HepG2 (cell line): Measurements from ENCODE around the gene GSTM1.

Experiments
- ARNT2 ChIP-seq: sonication (generic); formaldehyde crosslinking; IDR thresholded peaks from 2 replicates; pipeline ENCODE4 v1.8.0; 2022; ENCODE audit warnings: mild to moderate bottlenecking, low read depth, missing genetic modification reagents, moderate library complexity
- ATF2 ChIP-seq: sonication (generic); formaldehyde crosslinking; IDR thresholded peaks from 2 replicates; pipeline ENCODE4 v1.4.0; 2020; ENCODE audit warnings: missing genetic modification reagents
- CTCF ChIP-seq: sonication (generic); formaldehyde crosslinking; IDR thresholded peaks from 2 replicates; pipeline ENCODE4 v1.5.0; 2020; ENCODE audit warnings: mild to moderate bottlenecking, missing genetic modification reagents, moderate library complexity
- GRHL1 ChIP-seq: sonication (generic); formaldehyde crosslinking; conservative IDR thresholded peaks from 2 replicates; pipeline ENCODE4 v1.8.0; 2022; ENCODE audit warnings: missing genetic modification reagents
- HNF4G ChIP-seq, 2 experiments: sonication (generic) in 1 of 2; formaldehyde crosslinking in 1 of 2; IDR thresholded peaks; 2 replicates each; pipeline versions ENCODE4 v1.4.0 to v1.6.1; 2011 to 2020; ENCODE audit warnings: borderline replicate concordance in 2 of 2, low read depth in 2 of 2, mild to moderate bottlenecking in 2 of 2, low read length in 1 of 2, missing genetic modification reagents in 1 of 2, moderate library complexity in 1 of 2
- MAFG ChIP-seq: sonication (generic); formaldehyde crosslinking; IDR thresholded peaks from 2 replicates; pipeline ENCODE4 v1.5.1; 2020; ENCODE audit warnings: mild to moderate bottlenecking, missing genetic modification reagents
- MXI1 ChIP-seq: IDR thresholded peaks from 3 replicates; pipeline ENCODE4 v1.6.1; 2012; ENCODE audit warnings: low read depth, low read length, inconsistent platforms, borderline replicate concordance
- NRL ChIP-seq: sonication (generic); formaldehyde crosslinking; IDR thresholded peaks from 2 replicates; pipeline ENCODE4 v1.5.0; 2020; ENCODE audit warnings: missing genetic modification reagents, mild to moderate bottlenecking, moderate library complexity, borderline replicate concordance
- PRPF4 ChIP-seq: fragments of 200-400 bp; formaldehyde crosslinking; IDR thresholded peaks from 2 replicates; pipeline ENCODE4 v1.6.1; 2016; ENCODE audit warnings: low read length, low read depth; ENCODE audit not compliant: poor library complexity, severe bottlenecking
- ZEB1 ChIP-seq: IDR thresholded peaks from 2 replicates; pipeline ENCODE4 v1.6.1; 2012; ENCODE audit warnings: mild to moderate bottlenecking, low read depth, inconsistent platforms; ENCODE audit not compliant: insufficient replicate concordance
- ZNF354B ChIP-seq: sonication (generic); formaldehyde crosslinking; IDR thresholded peaks from 2 replicates; pipeline ENCODE4 v1.8.0; 2022; ENCODE audit warnings: mild to moderate bottlenecking, missing genetic modification reagents
- ZNF644 ChIP-seq: IDR thresholded peaks from 2 replicates; pipeline ENCODE4 v1.6.1; 2016; ENCODE audit warnings: low read depth
- ZNF792 ChIP-seq: IDR thresholded peaks from 2 replicates; pipeline ENCODE4 v1.6.1; 2016
- ZZZ3 ChIP-seq: sonication (generic); formaldehyde crosslinking; IDR thresholded peaks from 2 replicates; pipeline ENCODE4 v1.4.0; 2020; ENCODE audit warnings: missing genetic modification reagents, mild to moderate bottlenecking, borderline replicate concordance

GRCh38 chr1:109718495-109718894 is 30.9 kb downstream of the GSTM1 start:
- TF ChIP-seq CTCF (CRISPR knock-in tag) (peak; percentile 75), PRPF4 (no peak), ZEB1 (no peak), MXI1 (no peak), ZZZ3 (CRISPR knock-in tag) (no peak), ZNF644 (CRISPR knock-in tag) (no peak), ARNT2 (CRISPR knock-in tag) (no peak), GRHL1 (CRISPR knock-in tag) (no peak), ATF2 (no peak), HNF4G (IDR thresholded peaks at IDR 0.05; ENCODE audit: borderline replicate concordance, low read depth, low read length) (no peak), HNF4G (CRISPR knock-in tag; IDR thresholded peaks at IDR 0.05; ENCODE audit: borderline replicate concordance, low read depth) (no peak), NRL (CRISPR knock-in tag) (no peak), MAFG (CRISPR knock-in tag) (no peak), ZNF354B (no peak), ZNF792 (no peak)
